ENCODE data around the gene MIPEP.

The MIPEP gene

GRCh38 chr13:23888658-23889614 is at the start of gene MIPEP:
Gene MIPEP (minus strand): TSS chr13:23889400. CDS start chr13:23889320, 80 bp downstream.
- Mint-ChIP-seq H3K4me1 (peaks cover 25% of the 10 kb centered on the region), H3K36me3 (ENCODE audit: insufficient read depth) (peaks cover 13% of the 10 kb centered on the region), H3K4me3 (peak within 1 kb of the TSS; percentile 96), H3K27ac (ENCODE audit: low read depth) (peak within 1 kb of the TSS; percentile 86), H3K27me3 (no peaks in the 10 kb centered on the region), H3K9me3 (no peaks in the 10 kb centered on the region)
- DNase-seq (ENCODE audit: low spot score in 2 of 2) (peak; percentile 74), ATAC-seq (replicated peaks; ENCODE audit: extremely low read depth, poor library complexity, severe bottlenecking) (peak; percentile 94)

DNA sequence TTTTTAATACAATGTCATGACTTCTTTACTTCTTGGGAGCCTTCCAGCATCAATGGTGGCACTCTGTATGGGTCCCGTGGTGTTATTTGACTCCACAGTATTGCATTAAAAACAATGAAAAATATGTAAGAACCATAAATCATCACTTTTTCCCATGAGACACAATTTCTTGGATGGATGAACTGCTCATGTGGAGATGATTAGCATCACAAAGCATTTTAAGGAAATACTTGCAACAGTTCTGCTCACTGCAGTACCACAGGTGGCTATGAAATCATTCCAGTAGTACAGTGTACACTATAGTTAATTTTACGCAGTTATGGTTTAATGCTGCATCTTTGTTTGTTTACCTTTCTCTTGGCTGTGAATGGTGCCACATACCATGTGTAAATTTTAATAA is 45.3 kb upstream of the MIPEP start:
- Mint-ChIP-seq H3K27me3 (peaks cover 70% of the 10 kb centered on the region), H3K9me3 (peaks cover 5% of the 10 kb centered on the region), H3K36me3 (ENCODE audit: insufficient read depth) (no peaks in the 10 kb centered on the region), H3K4me3 (no peak overlapping the region), H3K4me1 (no peaks in the 10 kb centered on the region), H3K27ac (ENCODE audit: low read depth) (no peak overlapping the region)
- ATAC-seq (replicated peaks; ENCODE audit: extremely low read depth, poor library complexity, severe bottlenecking) (no peak), DNase-seq (ENCODE audit: low spot score in 2 of 2) (no peak)

DNA sequence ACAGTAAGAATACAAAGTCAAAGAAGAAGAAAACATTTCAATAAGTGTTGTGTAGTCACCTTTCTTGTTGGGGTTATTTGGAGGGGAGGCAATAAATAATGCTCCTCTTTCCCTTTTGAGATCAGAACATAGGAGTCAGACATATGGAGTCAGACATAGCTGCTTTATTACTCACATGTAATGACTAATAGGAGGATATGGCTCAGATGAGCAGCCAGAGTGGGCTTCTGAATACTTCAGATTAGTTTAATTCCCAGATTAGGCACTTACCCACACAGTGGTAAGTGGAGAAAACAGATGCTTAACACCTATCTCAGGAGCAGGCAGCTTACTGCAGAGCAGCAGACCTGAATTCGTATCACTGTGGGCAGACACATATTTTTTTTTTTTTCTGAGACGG is 39.8 kb upstream of the MIPEP start:
- no peak overlapping the region for H3K27ac Mint-ChIP-seq (ENCODE audit: low read depth)
- peaks cover 47% of the 10 kb centered on the region for H3K27me3 Mint-ChIP-seq
- DNase-seq (ENCODE audit: low spot score in 2 of 2) = no peak
- no peaks in the 10 kb centered on the region for H3K9me3 Mint-ChIP-seq
- no peak for ATAC-seq (replicated peaks; ENCODE audit: extremely low read depth, poor library complexity, severe bottlenecking)
- H3K4me1 Mint-ChIP-seq = no peaks in the 10 kb centered on the region
- H3K4me3 Mint-ChIP-seq = no peak overlapping the region
- no peaks in the 10 kb centered on the region for H3K36me3 Mint-ChIP-seq (ENCODE audit: insufficient read depth)

GRCh38 chr13:23923031-23923430 is 33.8 kb upstream of the MIPEP start:
- no peaks in the 10 kb centered on the region for H3K36me3 Mint-ChIP-seq (ENCODE audit: insufficient read depth)
- peaks cover 53% of the 10 kb centered on the region for H3K27me3 Mint-ChIP-seq
- H3K4me3 Mint-ChIP-seq = no peak overlapping the region

GRCh38 chr13:23922005-23922932 is 33.1 kb upstream of the MIPEP start:
- Mint-ChIP-seq H3K27ac (ENCODE audit: low read depth) (no peak overlapping the region), H3K36me3 (ENCODE audit: insufficient read depth) (no peaks in the 10 kb centered on the region), H3K4me3 (no peak overlapping the region), H3K27me3 (peaks cover 59% of the 10 kb centered on the region), H3K4me1 (no peaks in the 10 kb centered on the region), H3K9me3 (no peaks in the 10 kb centered on the region)
- DNase-seq (ENCODE audit: low spot score in 2 of 2) (no peak), ATAC-seq (replicated peaks; ENCODE audit: extremely low read depth, poor library complexity, severe bottlenecking) (no peak)

More at GRCh38 chr13:23923031-23923430, 33.8 kb upstream of the MIPEP start:
- no peak for ATAC-seq (replicated peaks; ENCODE audit: extremely low read depth, poor library complexity, severe bottlenecking)
- Mint-ChIP-seq H3K4me1 (no peaks in the 10 kb centered on the region), H3K27ac (ENCODE audit: low read depth) (no peak overlapping the region), H3K9me3 (no peaks in the 10 kb centered on the region)
- DNase-seq (ENCODE audit: low spot score in 2 of 2) = no peak

- no peaks in the 10 kb centered on the region for H3K4me1 Mint-ChIP-seq
- no peak overlapping the region for H3K27ac Mint-ChIP-seq (ENCODE audit: low read depth)
- ATAC-seq (replicated peaks; ENCODE audit: extremely low read depth, poor library complexity, severe bottlenecking) (no peak), DNase-seq (ENCODE audit: low spot score in 2 of 2) (no peak)
- no peaks in the 10 kb centered on the region for H3K9me3 Mint-ChIP-seq
- peaks cover 61% of the 10 kb centered on the region for H3K27me3 Mint-ChIP-seq
- H3K36me3 Mint-ChIP-seq (ENCODE audit: insufficient read depth) = no peaks in the 10 kb centered on the region
- no peak overlapping the region for H3K4me3 Mint-ChIP-seq
These were observed 32.3 kb upstream of the MIPEP start for GRCh38 chr13:23921451-23921888.

DNA sequence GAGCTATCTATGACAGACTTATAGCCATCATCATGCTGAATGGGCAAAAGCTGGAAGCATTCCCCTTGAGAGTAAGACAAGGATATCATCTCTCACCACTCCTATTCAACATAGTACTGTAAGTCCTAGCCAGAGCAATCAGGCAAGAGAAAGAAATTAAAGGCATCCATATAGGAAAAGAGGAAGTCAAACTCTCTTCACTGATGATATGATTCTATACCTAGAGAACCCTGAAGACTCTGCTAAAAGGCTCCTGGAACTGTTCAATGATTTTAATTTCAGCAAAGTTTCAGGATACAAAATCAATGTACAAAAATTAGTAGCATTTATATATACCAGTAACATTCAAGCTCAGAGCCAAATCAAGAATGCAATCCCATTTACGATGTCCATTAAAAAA is 29.8 kb upstream of the MIPEP start:
- Mint-ChIP-seq H3K4me1 (no peaks in the 10 kb centered on the region), H3K4me3 (no peak overlapping the region), H3K27me3 (peaks cover 65% of the 10 kb centered on the region), H3K9me3 (no peaks in the 10 kb centered on the region), H3K27ac (ENCODE audit: low read depth) (no peak overlapping the region), H3K36me3 (ENCODE audit: insufficient read depth) (no peaks in the 10 kb centered on the region)
- ATAC-seq (replicated peaks; ENCODE audit: extremely low read depth, poor library complexity, severe bottlenecking) (no peak), DNase-seq (ENCODE audit: low spot score in 2 of 2) (no peak)

DNA sequence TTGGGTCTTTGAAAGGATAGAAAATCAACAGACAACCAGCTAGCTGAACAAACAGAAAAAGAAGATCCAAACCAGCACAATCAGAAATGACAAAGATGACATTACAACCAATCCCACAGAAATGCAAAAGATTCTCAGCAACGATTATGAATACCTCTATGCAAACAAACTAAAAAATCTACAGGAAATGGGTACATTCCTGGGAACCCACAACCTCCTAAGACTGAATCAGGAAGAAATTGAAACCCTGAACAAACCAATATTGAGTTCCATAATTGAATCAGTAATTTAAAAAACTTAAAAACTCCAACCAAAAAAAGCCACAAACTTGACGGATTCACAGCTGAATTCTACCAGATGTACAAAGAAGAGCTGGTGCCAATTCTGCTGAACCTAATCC is 29.0 kb upstream of the MIPEP start:
- DNase-seq (ENCODE audit: low spot score in 2 of 2) = no peak
- Mint-ChIP-seq H3K4me3 (no peak overlapping the region), H3K27me3 (peaks cover 65% of the 10 kb centered on the region), H3K9me3 (no peaks in the 10 kb centered on the region), H3K36me3 (ENCODE audit: insufficient read depth) (no peaks in the 10 kb centered on the region), H3K27ac (ENCODE audit: low read depth) (no peak overlapping the region), H3K4me1 (no peaks in the 10 kb centered on the region)
- no peak for ATAC-seq (replicated peaks; ENCODE audit: extremely low read depth, poor library complexity, severe bottlenecking)

DNA sequence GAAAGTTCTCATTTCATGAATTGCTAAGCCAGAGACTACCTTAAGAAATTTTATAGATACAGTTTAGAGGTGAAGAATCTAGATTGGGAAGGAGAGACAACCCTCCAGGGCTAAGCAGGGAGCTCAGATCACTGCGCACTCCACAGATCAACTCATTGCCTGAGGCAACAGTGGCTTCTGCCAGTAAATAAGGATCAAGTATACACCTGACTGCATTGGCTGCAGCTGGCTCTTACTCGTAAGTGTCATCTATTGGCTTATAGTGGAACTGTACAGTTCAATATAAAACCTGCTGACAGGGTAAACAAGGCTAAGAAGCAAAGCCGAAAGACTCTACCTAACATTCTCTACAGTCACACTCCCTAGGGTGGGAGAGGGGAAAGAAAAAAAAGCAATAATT is 26.1 kb upstream of the MIPEP start:
- Mint-ChIP-seq H3K4me3 (no peak overlapping the region), H3K27ac (ENCODE audit: low read depth) (no peak overlapping the region), H3K27me3 (peaks cover 70% of the 10 kb centered on the region), H3K9me3 (no peaks in the 10 kb centered on the region), H3K36me3 (ENCODE audit: insufficient read depth) (no peaks in the 10 kb centered on the region), H3K4me1 (no peaks in the 10 kb centered on the region)
- no peak for ATAC-seq (replicated peaks; ENCODE audit: extremely low read depth, poor library complexity, severe bottlenecking)
- no peak for DNase-seq (ENCODE audit: low spot score in 2 of 2)

DNA sequence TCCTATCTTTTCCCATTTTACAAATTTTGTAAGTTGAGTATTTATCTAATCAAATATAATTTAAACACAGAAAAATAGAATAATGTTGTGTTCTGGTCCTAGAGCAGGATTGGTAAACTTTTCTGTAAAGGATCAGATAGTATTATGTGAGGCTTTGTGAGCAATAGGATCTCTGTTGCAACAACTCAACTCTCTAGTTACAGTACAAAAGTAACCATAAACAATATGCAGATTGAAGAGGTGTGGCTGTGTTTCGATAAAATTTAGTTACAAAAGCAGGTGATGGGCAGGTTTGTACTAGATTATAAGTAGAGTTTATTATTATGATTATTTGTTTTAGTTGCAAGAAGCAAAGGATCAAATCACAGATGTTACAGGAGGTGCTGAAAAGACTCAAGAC is 23.3 kb upstream of the MIPEP start:
- Mint-ChIP-seq H3K4me3 (no peak overlapping the region), H3K9me3 (no peaks in the 10 kb centered on the region), H3K4me1 (no peaks in the 10 kb centered on the region), H3K36me3 (ENCODE audit: insufficient read depth) (no peaks in the 10 kb centered on the region), H3K27ac (ENCODE audit: low read depth) (no peak overlapping the region), H3K27me3 (peaks cover 47% of the 10 kb centered on the region)
- DNase-seq (ENCODE audit: low spot score in 2 of 2) (no peak), ATAC-seq (replicated peaks; ENCODE audit: extremely low read depth, poor library complexity, severe bottlenecking) (no peak)

- no peak for ATAC-seq (replicated peaks; ENCODE audit: extremely low read depth, poor library complexity, severe bottlenecking)
- no peaks in the 10 kb centered on the region for H3K36me3 Mint-ChIP-seq (ENCODE audit: insufficient read depth)
- H3K4me3 Mint-ChIP-seq = no peak overlapping the region
- no peaks in the 10 kb centered on the region for H3K4me1 Mint-ChIP-seq
- peaks cover 44% of the 10 kb centered on the region for H3K27me3 Mint-ChIP-seq
- DNase-seq (ENCODE audit: low spot score in 2 of 2) = no peak
- H3K9me3 Mint-ChIP-seq = no peaks in the 10 kb centered on the region
- no peak overlapping the region for H3K27ac Mint-ChIP-seq (ENCODE audit: low read depth)
These were observed 20.4 kb upstream of the MIPEP start for GRCh38 chr13:23909606-23910005.

DNA sequence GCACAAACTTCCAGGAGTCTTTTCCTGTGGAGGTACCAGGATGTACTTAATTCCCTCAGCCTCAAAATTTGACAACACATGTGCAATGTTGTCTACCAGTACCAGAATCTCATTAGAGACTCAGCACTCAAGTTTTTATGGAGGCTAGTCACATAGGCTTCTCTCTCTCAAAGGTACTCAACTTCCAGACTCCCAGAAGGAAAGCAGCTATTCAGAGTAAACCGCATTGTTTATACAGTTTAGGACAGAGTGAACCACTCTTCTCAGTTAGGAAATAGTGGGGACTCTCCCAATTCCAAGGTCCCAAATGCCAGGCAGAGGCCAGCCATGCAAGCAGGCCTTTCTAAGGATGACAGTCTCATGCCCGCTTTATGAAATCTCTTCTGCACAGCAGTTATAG is 16.6 kb upstream of the MIPEP start:
- no peak overlapping the region for H3K27ac Mint-ChIP-seq (ENCODE audit: low read depth)
- H3K36me3 Mint-ChIP-seq (ENCODE audit: insufficient read depth) = peaks cover 2% of the 10 kb centered on the region
- DNase-seq (ENCODE audit: low spot score in 2 of 2) = no peak
- no peaks in the 10 kb centered on the region for H3K4me1 Mint-ChIP-seq
- H3K4me3 Mint-ChIP-seq = no peak overlapping the region
- H3K9me3 Mint-ChIP-seq = no peaks in the 10 kb centered on the region
- H3K27me3 Mint-ChIP-seq = peaks cover 59% of the 10 kb centered on the region
- ATAC-seq (replicated peaks; ENCODE audit: extremely low read depth, poor library complexity, severe bottlenecking) = no peak

All from central memory CD8-positive, alpha-beta T cell (primary cell).